Skeletal muscle cell (primary cell): ENCODE measurements around the gene RDH13.
A peak's percentile ranks its signal among the peaks of the same experiment; 100 is the strongest.
"Not testable (repeated sequence)": the region's sequence is repeated elsewhere in the genome, so short reads cannot be mapped to it uniquely, and the experiment has no call there.

Source experiments
- DNase-seq: peaks from one replicate; pipeline ENCODE4 v3.0.0-alpha.2; 2010; ENCODE audit warnings: low read depth
- H3K4me3 ChIP-seq: 2 replicates; pipeline ENCODE4 v1.5.1; 2011; ENCODE audit warnings: low read depth, mild to moderate bottlenecking, control low read depth, low read length, moderate library complexity

Gene RDH13

DNA sequence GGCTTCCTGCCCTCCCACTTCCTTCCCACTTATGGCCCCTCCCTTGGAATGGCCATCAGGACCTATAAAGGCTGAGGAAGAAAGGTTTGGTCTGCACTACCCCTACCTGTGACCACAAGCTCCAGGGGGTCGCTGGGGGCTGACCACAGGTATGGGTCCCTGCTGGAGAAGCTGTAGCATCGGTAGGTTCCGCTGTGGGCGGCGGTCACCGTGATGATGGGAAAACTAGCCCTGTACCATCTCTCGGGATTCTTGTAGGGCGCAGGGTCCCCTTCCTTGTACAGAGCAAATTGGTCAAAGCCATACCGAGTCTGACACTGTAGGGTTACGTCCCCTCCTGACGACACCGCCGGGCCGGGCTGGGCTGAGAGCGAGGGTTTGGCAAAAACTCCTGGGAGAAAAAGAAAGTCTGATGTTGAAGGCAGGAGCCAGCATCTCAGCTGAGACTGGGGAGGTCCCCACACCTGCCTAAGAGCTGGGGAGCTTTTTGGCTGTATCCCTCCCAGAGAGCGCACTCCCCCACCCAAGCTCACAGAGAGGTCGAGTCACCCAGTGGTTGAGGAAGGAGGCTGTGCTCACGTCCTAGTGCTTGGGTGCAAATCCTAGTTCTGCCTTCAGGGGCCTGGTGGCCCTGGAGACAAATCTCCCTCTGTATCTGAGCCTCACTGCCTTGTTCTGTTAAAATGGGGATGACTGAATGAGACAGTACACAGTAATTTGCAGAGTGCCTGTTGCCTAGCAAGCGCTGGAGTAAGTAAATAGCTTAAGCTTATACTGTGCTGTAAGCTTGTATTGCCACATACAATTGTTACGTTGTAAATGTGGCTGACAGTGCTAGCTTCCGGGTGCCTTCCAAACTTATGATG, 35.2 kb downstream of the RDH13 start:
- no peak for DNase-seq
- no peak overlapping the region for H3K4me3 ChIP-seq

DNA sequence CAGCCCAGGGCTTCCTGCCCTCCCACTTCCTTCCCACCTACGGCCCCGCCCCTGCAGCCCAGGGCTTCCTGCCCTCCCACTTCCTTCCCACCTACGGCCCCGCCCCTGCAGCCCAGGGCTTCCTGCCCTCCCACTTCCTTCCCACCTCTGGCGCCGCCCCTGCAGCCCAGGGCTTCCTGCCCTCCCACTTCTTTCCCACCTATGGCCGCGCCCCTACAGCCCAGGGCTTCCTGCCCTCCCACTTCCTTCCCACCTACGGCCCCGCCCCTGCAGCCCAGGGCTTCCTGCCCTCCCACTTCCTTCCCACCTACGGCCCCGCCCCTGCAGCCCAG, 35.8 kb downstream of the RDH13 start:
- H3K4me3 ChIP-seq, DNase-seq: not testable (repeated sequence)

DNA sequence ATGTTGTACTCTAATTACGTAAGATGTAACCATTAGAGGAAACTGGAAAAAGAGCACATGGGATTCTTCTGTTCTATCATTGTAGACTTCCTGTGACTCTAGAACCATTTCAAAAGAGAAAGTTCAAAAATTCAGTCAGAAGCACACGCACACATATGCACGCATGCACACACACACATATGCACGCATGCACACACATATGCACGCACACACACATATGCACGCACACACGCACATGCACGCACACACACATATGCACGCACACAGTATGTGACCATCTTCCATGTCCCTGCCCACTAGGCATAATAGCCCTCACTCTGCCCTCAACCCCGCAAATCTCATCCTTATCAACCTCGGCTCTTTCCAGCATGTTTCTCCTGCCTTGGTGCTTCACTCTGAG, 38.8 kb downstream of the RDH13 start:
- H3K4me3 ChIP-seq, result no peak overlapping the region
- DNase-seq, result no peak

DNA sequence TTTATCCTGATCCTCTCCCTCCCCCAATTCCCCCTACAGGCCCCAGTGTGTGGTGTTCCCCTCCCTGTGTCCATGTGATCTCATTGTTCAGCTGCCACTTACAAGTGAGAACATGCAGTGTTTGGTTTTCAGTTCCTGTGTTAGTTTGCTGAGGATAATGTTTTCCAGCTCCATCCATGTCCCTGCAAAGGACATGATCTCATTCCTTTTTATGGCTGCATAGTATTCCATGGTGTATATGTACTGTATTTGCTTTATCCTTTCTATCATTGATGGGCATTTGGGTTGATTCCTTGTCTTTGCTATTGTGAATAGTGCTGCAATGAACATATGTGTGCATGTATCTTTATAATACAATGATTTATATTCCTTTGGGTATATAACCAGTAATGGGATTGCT, 42.6 kb downstream of the RDH13 start:
- not testable (repeated sequence) for DNase-seq, H3K4me3 ChIP-seq

DNA sequence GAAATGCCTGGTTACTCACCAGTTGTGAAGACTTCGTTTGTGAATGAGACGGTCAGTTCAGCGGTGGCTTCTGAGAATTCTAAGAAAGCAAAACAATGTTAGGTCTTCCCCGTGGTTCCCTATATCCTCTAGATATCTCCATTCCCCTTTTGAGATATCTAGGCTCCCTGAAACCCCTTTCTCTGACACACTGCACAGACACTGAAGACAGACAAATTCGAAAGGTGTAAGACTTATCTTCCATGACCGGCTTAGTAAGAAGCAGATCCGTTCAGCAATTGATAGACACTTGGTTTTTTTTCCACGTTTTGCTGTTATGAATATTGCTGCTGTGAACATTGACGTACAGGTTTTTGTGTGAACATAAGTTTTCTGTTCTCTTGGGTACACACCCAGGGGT, 44.3 kb downstream of the RDH13 start:
- no peak overlapping the region for H3K4me3 ChIP-seq
- DNase-seq, result no peak

DNA sequence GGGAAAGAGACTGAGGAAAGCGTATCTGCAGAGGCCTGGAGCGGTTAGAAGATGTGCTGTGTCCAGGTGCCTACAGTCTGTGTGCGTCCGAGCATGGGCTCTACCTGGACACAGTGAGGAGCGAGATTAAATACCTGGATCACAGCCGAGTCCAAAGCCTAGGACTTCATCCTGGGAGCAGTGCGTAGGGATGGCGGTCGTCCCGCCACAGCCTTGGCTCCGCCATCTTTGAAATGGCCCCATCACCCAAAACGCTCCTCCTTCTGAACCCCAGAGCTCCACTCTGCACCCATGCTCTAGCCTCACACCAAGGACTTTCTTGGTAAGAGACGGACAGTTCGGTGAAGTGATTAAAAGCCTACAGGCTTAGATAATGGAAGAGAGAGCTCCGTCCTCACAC, 44.7 kb downstream of the RDH13 start:
- no peak for DNase-seq
- no peak overlapping the region for H3K4me3 ChIP-seq

DNA sequence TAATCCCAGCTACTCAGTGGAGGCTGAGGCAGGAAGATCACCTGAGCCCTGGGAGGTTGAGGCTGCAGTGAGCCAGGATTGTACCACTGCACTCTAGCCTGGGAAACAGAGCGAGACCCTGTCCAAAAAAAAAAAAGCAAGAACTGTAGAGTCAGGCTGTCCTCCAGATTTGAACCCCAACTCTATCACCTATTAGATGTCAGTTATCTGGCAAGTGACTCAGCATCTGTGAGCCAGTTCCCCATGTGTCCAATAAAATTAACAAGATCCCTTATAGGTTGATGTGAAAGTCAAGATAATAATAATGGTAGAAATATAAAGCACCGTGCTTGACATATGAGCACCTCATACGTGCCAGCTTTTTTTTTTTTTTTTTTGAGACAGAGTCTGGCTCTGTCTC, 46.9 kb downstream of the RDH13 start:
- no peak for DNase-seq
- H3K4me3 ChIP-seq, result no peak overlapping the region

DNA sequence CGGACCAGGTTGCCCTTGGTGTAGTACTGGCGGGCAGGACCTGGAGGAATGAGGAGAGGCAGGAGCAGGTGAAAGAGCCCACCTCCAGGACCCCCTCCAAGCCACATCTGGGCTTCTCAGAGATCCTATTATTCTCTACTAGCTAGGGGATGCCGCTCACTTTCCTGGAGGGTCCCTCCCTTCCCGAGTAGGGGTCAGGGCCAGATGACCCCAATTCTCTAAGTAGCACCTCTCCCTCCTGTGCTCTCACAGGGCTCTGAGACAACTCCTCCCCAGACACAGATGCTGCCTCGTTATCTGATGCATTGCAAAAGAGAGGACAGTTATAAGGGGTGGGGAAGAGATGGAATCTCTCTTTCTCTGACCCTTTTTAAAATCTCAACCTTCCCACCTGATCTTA, 47.8 kb downstream of the RDH13 start:
- DNase-seq, result no peak
- H3K4me3 ChIP-seq, result no peak overlapping the region

DNA sequence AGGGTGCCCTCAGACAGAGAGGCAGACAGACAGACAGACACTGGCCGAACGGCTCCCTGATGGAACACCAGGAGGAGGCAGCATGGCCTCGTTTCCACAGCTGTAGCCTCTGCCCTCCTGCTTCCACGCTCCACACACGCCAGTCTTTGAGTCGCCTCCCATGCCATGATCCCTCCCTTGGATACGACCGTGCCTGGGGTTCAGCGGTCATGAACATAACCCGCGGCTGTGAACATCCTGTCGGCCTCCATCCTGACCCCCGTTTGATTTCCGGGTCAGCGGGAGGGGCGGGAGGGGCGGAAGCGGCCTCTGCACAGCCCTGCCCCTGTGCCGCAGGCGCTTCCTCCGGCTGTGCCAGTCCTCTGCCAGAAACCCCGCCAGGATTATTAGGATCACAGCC, 48.2 kb downstream of the RDH13 start:
- no peak overlapping the region for H3K4me3 ChIP-seq

DNA sequence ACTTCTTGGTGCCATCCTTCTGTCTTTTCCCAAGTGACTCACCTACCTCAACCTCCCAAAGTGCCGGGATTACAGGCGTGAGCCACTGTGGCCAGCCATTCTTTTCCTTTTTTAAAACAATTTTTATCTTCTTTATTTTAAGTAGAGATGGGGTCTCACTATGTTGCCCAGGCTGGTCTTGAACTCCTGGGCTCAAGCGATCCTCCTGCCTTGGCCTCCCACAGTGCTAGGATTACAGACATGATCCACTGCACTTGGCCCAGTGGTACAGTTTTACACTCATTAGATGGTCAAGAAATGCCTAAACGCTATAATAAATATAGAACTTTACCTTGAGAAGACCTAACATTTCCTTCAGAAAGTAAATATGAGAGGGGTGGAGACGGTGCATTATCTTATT, 49.4 kb downstream of the RDH13 start:
- no peak for DNase-seq

More for the DNA sequence above, 48.2 kb downstream of the RDH13 start:
- DNase-seq, result no peak

DNA sequence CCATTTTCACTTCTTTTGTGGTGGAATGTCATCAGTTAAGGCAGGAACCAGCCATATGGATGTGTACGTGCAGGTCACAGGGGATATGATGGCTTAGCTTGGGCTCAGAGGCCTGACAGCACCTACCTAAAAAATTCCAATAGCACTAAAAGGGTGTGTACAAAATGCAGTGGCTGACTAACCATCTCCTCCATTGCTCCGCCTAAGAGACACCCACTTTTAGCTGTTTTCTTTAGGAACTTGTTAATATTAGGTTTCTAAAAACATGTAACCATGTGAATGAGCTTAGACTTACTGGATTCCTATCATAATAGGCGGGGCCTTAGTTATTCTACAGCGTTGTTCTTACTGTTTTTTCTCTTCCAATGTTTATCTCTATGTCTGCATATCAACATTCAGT, 50.6 kb downstream of the RDH13 start:
- H3K4me3 ChIP-seq, result no peak overlapping the region
- DNase-seq, result no peak

More for the DNA sequence above, 49.4 kb downstream of the RDH13 start:
- H3K4me3 ChIP-seq, result no peak overlapping the region

DNA sequence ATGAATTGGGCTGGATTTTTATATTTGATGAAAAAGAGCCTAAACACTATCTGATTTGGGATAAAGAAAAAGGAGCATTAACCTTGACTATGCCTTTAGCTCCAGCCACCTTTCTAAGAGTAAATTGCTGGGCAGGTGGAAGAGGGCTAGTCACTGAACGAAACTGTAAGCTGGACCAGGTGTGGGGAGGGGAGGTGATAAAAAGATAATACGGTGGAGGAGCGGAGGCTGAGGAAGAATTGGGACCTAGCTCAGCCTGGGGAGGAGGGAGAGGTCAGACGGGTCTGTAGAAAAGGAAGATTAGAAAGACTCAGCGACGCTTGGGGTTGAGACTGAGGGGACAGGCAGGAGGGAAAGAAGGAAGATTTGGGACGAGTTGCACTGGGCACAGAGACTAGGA, 52.4 kb downstream of the RDH13 start:
- H3K4me3 ChIP-seq, DNase-seq: not testable (repeated sequence)

DNA sequence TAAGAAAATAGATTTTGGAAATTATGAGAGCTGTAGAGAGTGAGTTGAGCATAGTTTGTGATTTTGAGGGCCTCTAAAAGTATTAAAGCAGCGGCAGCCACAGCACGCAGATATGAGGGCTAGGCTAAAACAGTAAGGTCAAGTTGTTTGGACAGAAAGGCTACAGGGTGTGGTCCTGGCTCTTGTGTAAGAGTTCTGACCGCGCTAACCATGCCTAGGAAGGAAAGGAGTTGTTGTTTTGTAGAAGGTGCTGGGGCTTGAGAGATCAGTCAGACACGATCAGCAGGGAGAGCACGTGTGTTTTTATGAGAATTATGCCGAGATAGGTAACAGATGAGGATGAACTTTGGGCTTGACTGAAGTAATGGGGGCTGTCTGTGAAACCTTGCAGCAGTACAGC, 54.2 kb downstream of the RDH13 start:
- H3K4me3 ChIP-seq, DNase-seq: not testable (repeated sequence)

DNA sequence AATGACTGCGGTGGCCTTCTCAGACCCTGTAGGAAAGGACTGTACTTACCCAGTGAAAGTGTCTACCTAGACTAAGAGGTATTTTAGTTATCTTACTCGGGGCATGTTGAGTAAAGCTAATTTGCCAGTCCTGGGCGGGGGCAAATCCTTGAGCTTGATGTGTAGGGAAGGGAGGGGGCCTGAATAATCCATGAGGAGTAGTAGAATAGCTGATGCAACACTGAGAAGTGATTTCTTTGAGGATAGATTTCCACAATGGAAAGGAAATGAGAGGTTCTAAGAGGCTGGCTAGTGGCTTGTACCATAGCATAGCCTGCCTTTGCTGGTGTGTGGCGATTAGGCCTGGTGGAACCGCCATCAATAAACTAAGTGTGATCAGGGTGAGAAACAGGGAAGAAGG, 54.8 kb downstream of the RDH13 start:
- H3K4me3 ChIP-seq, DNase-seq: not testable (repeated sequence)

DNA sequence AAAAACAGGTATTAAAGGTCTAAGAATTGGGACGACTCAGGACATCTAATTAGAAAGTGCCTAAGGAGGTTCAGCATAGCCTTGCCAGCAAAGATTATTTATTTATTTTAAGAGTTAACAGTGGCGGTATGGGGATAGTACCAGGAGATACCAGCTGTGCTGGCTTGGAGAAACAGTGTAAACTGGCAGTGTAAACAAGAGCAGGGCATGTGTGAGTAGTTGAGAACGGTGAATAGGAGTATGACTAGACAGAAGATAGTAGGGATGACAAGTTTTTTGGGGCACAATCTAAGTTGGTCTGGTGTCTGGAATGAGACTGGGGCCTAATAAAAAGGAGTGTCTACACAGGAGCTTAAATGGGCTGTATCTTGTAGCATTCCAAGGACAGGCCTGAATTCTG, 55.4 kb downstream of the RDH13 start:
- DNase-seq, H3K4me3 ChIP-seq: not testable (repeated sequence)

DNA sequence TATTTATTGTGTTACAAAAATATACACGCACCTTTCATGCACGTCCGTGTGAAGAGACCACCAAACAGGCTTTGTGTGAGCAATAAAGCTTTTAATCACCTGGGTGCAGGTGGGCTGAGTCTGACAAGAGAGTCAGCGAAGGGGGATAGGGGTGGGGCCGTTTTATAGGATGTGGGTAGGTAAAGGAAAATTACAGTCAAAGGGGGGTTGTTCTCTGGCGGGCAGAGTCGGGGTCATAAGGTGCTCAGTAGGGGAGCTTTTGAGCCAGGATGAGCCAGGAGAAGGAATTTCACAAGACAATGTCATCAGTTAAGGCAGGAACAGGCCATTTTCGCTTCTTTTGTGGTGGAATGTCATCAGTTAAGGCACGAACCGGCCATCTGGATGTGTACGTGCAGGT, 56.2 kb downstream of the RDH13 start:
- H3K4me3 ChIP-seq, result peak overlapping the region; percentile 46
- DNase-seq, result not testable (repeated sequence)

DNA sequence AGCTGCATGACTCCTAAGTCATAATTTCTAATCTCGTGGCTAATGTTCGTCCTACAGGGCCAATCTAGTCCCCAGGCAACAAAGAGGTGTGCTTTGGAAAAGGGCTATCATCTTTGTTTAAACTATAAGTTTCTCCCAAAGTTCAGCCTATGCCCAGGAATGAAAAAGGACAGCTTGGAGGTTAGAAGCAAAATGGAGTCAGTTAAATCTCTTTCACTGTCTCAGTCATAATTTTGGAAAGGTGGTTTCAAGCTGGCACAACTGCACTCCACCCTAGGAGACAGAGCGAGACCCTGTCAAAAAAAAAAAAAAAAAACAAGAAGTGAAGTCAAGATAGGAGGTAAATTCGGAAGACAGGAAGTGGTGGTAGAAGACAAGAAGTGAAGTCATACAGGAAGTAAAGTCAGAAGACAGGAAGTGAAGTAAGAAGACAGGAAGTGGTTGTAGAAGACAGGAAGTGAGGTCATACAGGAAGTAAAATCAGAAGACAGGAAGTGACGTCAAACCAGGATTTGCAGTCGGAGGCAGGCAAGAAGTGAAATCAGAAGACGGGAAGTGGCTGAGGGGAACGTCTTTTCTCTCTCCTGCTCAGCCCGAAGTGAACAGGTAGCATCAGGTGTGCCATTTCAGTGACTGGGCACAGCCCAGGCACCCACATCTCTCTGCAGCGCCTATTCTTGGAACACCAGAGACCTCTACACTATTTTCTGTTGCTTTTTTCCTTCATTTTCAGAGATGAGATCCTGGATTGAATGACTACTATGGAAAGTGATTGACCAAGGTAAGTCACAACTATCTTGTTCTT, 57.1 kb downstream of the RDH13 start:
- peak overlapping the region; percentile 46 for H3K4me3 ChIP-seq
- DNase-seq, result peak; percentile 41

DNA sequence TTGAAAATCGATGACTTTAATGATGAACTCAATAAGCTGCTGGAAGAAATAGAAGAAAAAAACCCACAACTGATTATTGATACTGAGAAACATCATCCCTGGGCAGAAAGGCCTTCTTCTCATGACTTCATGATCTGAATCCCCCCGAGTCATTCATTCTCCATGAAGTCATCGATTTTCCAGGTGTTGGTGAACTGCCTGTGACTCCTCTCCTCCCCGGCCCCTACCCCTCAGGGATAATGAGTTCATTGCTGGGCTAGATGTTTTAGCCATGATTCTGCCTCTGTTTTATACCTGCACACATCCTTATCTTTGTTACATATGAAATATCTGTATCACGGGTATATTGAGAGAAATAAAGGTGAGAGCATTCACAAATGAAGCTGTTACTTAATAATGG, 62.2 kb downstream of the RDH13 start:
- no peak for DNase-seq
- no peak overlapping the region for H3K4me3 ChIP-seq

DNA sequence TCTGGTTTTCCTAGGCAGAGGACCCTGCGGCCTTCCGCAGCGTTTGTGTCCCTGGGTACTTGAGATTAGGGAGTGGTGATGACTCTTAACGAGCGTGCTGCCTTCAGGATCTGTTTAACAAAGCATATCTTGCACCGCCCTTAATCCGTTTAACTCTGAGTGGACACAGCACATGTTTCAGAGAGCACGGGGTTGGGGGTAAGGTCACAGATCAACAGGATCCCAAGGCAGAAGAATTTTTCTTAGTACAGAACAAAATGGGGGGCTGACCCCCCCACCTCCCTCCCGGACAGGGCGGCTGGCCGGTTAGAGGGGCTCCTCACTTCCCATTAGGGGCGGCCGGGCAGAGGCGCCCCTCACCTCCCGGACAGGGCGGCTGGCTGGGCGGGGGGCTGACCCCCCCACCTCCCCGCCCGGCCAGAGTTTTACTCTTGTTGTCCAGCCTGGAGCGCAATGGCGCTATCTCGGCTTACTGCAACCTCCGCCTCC, 64.2 kb downstream of the RDH13 start:
- DNase-seq, H3K4me3 ChIP-seq: not testable (repeated sequence)

DNA sequence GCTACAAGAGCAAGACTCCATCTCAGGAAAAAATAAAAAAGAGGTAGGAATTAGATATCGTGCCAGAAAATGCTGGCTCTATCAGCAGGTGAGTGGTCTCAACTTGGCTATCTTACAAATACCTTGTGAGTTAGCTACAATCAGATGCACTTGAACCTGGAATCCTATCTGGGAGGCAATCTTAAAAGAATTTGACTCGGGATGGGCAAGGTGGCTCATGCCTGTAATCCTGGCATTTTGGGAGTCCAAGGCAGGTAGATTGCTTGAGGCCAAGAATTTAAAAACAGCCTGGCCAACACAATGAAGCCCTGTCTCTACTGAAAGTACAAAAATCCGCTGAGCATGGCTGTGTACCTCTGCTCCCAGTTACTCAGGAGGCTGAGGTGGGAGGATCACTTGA, 67.4 kb downstream of the RDH13 start:
- no peak for DNase-seq
- no peak overlapping the region for H3K4me3 ChIP-seq
